ENCODE measurements around the gene RABGEF1.

RABGEF1 gene

DNA sequence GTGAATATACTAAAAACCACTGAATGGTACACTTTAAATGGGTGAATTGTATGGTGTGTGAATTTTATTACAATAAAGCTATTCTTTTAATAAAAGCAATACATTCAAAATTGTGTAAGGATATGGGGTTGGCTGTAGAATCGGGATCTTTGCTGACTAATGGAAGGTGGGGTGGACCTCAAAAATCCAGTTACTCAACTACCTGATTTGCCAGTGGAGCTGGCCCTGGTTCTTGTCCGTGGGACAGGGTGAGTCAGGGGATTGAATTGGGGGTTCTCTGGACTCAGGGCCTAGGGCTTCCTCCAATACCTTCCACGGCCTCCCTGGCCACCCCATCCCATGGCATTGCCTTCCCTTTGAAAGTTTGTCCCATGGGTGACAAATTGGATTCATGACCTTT is 13.5 kb upstream of the RABGEF1 start:
- H3K9me2 ChIP-seq (replicated peaks; ENCODE audit: low read depth, low read length), result no peaks in the 10 kb centered on the region
- no peaks in the 10 kb centered on the region for H3K27me3 ChIP-seq (ENCODE audit: insufficient read depth, low read length, poor library complexity, severe bottlenecking)
- no peak overlapping the region for H3K4me3 ChIP-seq (ENCODE audit: low read length, poor library complexity, severe bottlenecking)
- no peak overlapping the region for H3K4me2 ChIP-seq (ENCODE audit: low read depth, low read length, poor library complexity, severe bottlenecking)
- no peaks in the 10 kb centered on the region for H3K4me1 ChIP-seq (ENCODE audit: insufficient read depth, low read length, poor library complexity, severe bottlenecking)
- TF ChIP-seq, protein P1, sequence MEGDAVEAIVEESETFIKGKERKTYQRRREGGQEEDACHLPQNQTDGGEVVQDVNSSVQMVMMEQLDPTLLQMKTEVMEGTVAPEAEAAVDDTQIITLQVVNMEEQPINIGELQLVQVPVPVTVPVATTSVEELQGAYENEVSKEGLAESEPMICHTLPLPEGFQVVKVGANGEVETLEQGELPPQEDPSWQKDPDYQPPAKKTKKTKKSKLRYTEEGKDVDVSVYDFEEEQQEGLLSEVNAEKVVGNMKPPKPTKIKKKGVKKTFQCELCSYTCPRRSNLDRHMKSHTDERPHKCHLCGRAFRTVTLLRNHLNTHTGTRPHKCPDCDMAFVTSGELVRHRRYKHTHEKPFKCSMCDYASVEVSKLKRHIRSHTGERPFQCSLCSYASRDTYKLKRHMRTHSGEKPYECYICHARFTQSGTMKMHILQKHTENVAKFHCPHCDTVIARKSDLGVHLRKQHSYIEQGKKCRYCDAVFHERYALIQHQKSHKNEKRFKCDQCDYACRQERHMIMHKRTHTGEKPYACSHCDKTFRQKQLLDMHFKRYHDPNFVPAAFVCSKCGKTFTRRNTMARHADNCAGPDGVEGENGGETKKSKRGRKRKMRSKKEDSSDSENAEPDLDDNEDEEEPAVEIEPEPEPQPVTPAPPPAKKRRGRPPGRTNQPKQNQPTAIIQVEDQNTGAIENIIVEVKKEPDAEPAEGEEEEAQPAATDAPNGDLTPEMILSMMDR (conservative IDR thresholded peaks at IDR 0.05; ENCODE audit: low read length), result no peak
- TF ChIP-seq EZH2phosphoT487 (IDR thresholded peaks at IDR 0.05; ENCODE audit: borderline replicate concordance), result no peak
- H2AFZ ChIP-seq (ENCODE audit: low read length), result no peak overlapping the region
- no peaks in the 10 kb centered on the region for H3K36me3 ChIP-seq (ENCODE audit: insufficient read depth, low read length)
- H4K20me1 ChIP-seq (ENCODE audit: insufficient read depth, low read length, poor library complexity, severe bottlenecking), result no peaks in the 10 kb centered on the region
- no peaks in the 10 kb centered on the region for H3F3A ChIP-seq (ENCODE audit: low read depth)
- H3K79me2 ChIP-seq (ENCODE audit: insufficient read depth, low read length), result no peaks in the 10 kb centered on the region
- peaks cover 9% of the 10 kb centered on the region; the same call in 1 of the 2 replicates for H3K9me3 ChIP-seq (ENCODE audit: insufficient read depth, low read depth, low read length)
- H3K9ac ChIP-seq (ENCODE audit: low read depth, low read length, poor library complexity, severe bottlenecking), result no peak overlapping the region

DNA sequence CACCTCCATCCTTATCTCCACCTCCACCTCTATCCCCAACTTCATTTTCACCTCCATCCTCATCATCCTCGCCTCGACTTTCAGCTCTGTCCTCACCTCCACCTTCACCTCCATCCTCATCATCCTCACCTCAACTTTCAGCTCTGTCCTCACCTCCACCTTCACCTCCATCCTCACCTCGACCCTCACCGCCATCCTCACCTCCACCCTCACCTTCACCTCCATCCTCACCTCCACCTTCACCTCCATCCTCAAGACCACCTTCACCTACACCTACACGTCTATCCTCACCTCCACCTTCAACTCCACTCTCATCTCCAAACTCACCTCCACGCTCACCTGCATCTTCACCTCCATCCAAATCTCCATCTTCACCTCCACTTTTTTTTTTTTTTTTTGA is 12.0 kb upstream of the RABGEF1 start:
- Histone ChIP-seq H3K9me2 (replicated peaks; ENCODE audit: low read depth, low read length) (no peaks in the 10 kb centered on the region), H3K4me2 (ENCODE audit: low read depth, low read length, poor library complexity, severe bottlenecking) (no peak overlapping the region), H3K27me3 (ENCODE audit: insufficient read depth, low read length, poor library complexity, severe bottlenecking) (no peaks in the 10 kb centered on the region), H4K20me1 (ENCODE audit: insufficient read depth, low read length, poor library complexity, severe bottlenecking) (no peaks in the 10 kb centered on the region), H3K4me1 (ENCODE audit: insufficient read depth, low read length, poor library complexity, severe bottlenecking) (no peaks in the 10 kb centered on the region), H3K4me3 (ENCODE audit: low read length, poor library complexity, severe bottlenecking) (no peak overlapping the region), H3K36me3 (ENCODE audit: insufficient read depth, low read length) (no peaks in the 10 kb centered on the region), H3K9ac (ENCODE audit: low read depth, low read length, poor library complexity, severe bottlenecking) (no peak overlapping the region), H3K9me3 (ENCODE audit: insufficient read depth, low read depth, low read length) (peaks cover 9% of the 10 kb centered on the region; the same call in 1 of the 2 replicates), H3F3A (ENCODE audit: low read depth) (no peaks in the 10 kb centered on the region), H2AFZ (ENCODE audit: low read length) (no peak overlapping the region), H3K79me2 (ENCODE audit: insufficient read depth, low read length) (no peaks in the 10 kb centered on the region)
- TF ChIP-seq EZH2phosphoT487 (IDR thresholded peaks at IDR 0.05; ENCODE audit: borderline replicate concordance), result no peak
- TF ChIP-seq, protein P1 (conservative IDR thresholded peaks at IDR 0.05; ENCODE audit: low read length), result no peak

GRCh38 chr7:66729274-66729673 is 11.3 kb upstream of the RABGEF1 start:
- H3K79me2 ChIP-seq (ENCODE audit: insufficient read depth, low read length), result no peaks in the 10 kb centered on the region
- no peak for TF ChIP-seq EZH2phosphoT487 (IDR thresholded peaks at IDR 0.05; ENCODE audit: borderline replicate concordance)
- TF ChIP-seq, protein P1 (conservative IDR thresholded peaks at IDR 0.05; ENCODE audit: low read length), result no peak
- no peaks in the 10 kb centered on the region for H3F3A ChIP-seq (ENCODE audit: low read depth)
- H3K9me3 ChIP-seq (ENCODE audit: insufficient read depth, low read depth, low read length), result peaks cover 6% of the 10 kb centered on the region; the same call in 1 of the 2 replicates
- no peaks in the 10 kb centered on the region for H3K27me3 ChIP-seq (ENCODE audit: insufficient read depth, low read length, poor library complexity, severe bottlenecking)
- no peaks in the 10 kb centered on the region for H4K20me1 ChIP-seq (ENCODE audit: insufficient read depth, low read length, poor library complexity, severe bottlenecking)
- H3K4me1 ChIP-seq (ENCODE audit: insufficient read depth, low read length, poor library complexity, severe bottlenecking), result no peaks in the 10 kb centered on the region
- no peaks in the 10 kb centered on the region for H3K36me3 ChIP-seq (ENCODE audit: insufficient read depth, low read length)
- no peaks in the 10 kb centered on the region for H3K9me2 ChIP-seq (replicated peaks; ENCODE audit: low read depth, low read length)
- no peak overlapping the region for H2AFZ ChIP-seq (ENCODE audit: low read length)
- H3K9ac ChIP-seq (ENCODE audit: low read depth, low read length, poor library complexity, severe bottlenecking), result no peak overlapping the region
- H3K4me3 ChIP-seq (ENCODE audit: low read length, poor library complexity, severe bottlenecking), result no peak overlapping the region
- H3K4me2 ChIP-seq (ENCODE audit: low read depth, low read length, poor library complexity, severe bottlenecking), result no peak overlapping the region

Data from Loucy (cell line).